ENCODE results near the gene PDIA5.

Gene PDIA5

GRCh38 chr3:123188058-123188457 lies 121.2 kb downstream of the PDIA5 start:
- no peak overlapping the region for H3K4me3 ChIP-seq (ENCODE audit: low read depth, low read length)
- TF ChIP-seq CTCF (IDR thresholded peaks at IDR 0.05; ENCODE audit: borderline replicate concordance, insufficient read depth, low read depth, low read length): no peak

GRCh38 chr3:123193448-123194101 lies 126.8 kb downstream of the PDIA5 start:
- no peak overlapping the region for H3K4me3 ChIP-seq (ENCODE audit: low read depth, low read length)
- TF ChIP-seq CTCF (IDR thresholded peaks at IDR 0.05; ENCODE audit: borderline replicate concordance, insufficient read depth, low read depth, low read length): no peak

GRCh38 chr3:123194552-123194951 lies 127.7 kb downstream of the PDIA5 start:
- no peak overlapping the region for H3K4me3 ChIP-seq (ENCODE audit: low read depth, low read length)
- TF ChIP-seq CTCF (IDR thresholded peaks at IDR 0.05; ENCODE audit: borderline replicate concordance, insufficient read depth, low read depth, low read length): 0 out of 2 replicates have a peak, but pooled peaks have one; percentile 11

GRCh38 chr3:123198372-123198771 lies 131.5 kb downstream of the PDIA5 start:
- H3K4me3 ChIP-seq (ENCODE audit: low read depth, low read length): no peak overlapping the region
- TF ChIP-seq CTCF (IDR thresholded peaks at IDR 0.05; ENCODE audit: borderline replicate concordance, insufficient read depth, low read depth, low read length): no peak

- TF ChIP-seq CTCF (IDR thresholded peaks at IDR 0.05; ENCODE audit: borderline replicate concordance, insufficient read depth, low read depth, low read length): no peak
- peak overlapping the region; percentile 98 for H3K4me3 ChIP-seq (ENCODE audit: low read depth, low read length)
These were observed 134.4 kb downstream of the PDIA5 start for GRCh38 chr3:123201223-123201556.

- H3K4me3 ChIP-seq (ENCODE audit: low read depth, low read length): peak within 1 kb of the TSS; percentile 98
- no peak for TF ChIP-seq CTCF (IDR thresholded peaks at IDR 0.05; ENCODE audit: borderline replicate concordance, insufficient read depth, low read depth, low read length)
These were observed 135.0 kb downstream of the PDIA5 start, which contains the start of gene SEC22A for GRCh38 chr3:123201557-123202427. Gene SEC22A (plus strand): TSS chr3:123201943. CDS start chr3:123209218, 7,275 bp downstream.
